Midbrain (tissue), 1 donor: ENCODE results near the gene KCNS1.

Experiments used
- DNase-seq: peaks from one replicate; lab custom pipeline; 2025; lab: John Stamatoyannopoulos, UW

KCNS1 gene

GRCh38 chr20:45051204-45052060, 49.5 kb downstream of the KCNS1 start:
- DNase-seq = no peak

GRCh38 chr20:45049904-45050471, 50.9 kb downstream of the KCNS1 start:
- peak; percentile 79 for DNase-seq

GRCh38 chr20:45049438-45049837, 51.5 kb downstream of the KCNS1 start:
- DNase-seq = peak; percentile 67

GRCh38 chr20:45047581-45048119, 53.3 kb downstream of the KCNS1 start:
- no peak for DNase-seq

- no peak for DNase-seq
Observed at GRCh38 chr20:45044601-45045000, 56.3 kb downstream of the KCNS1 start.

GRCh38 chr20:45044084-45044573, 56.8 kb downstream of the KCNS1 start:
- DNase-seq = peak; percentile 84

- no peak for DNase-seq
Observed at GRCh38 chr20:45042978-45043377, 57.9 kb downstream of the KCNS1 start.
